H1 (cell line): ENCODE results near the gene NR5A2. TPM values are rescaled to one million over a fixed set of nuclear protein-coding genes. Genes with fewer than 3 reads are reported as not detected.

ENCODE experiments used
- CHD2 ChIP-seq: IDR thresholded peaks from 2 replicates; pipeline ENCODE4 v1.6.1; 2012; ENCODE audit warnings: low read length, improper control_type of control experiment
- HDAC2 ChIP-seq, 2 experiments: fragments of 300-600 bp in 1 of 2; sonication (generic) in 1 of 2; IDR thresholded peaks; 2 replicates each; pipeline ENCODE4 v1.6.1; 2011 to 2012; ENCODE audit warnings: low read depth in 2 of 2, low read length in 2 of 2, mild to moderate bottlenecking in 2 of 2, moderate library complexity in 2 of 2, borderline replicate concordance in 1 of 2, inconsistent platforms in 1 of 2
- HDAC6 ChIP-seq: IDR thresholded peaks from one replicate; pipeline ENCODE4 v1.7.1; 2012; ENCODE audit warnings: low read depth, mild to moderate bottlenecking, inconsistent platforms, low read length, moderate library complexity
- MAX ChIP-seq: IDR thresholded peaks from 2 replicates; pipeline ENCODE4 v1.6.1; 2012; ENCODE audit warnings: inconsistent platforms
- RAD21 ChIP-seq, 2 experiments: IDR thresholded peaks in 1 of 2; conservative IDR thresholded peaks in 1 of 2; 2 replicates each; pipeline ENCODE4 v1.6.1; 2011; ENCODE audit warnings: low read depth in 2 of 2, low read length in 2 of 2, improper control_type of control experiment in 1 of 2, inconsistent platforms in 1 of 2, mild to moderate bottlenecking in 1 of 2, moderate library complexity in 1 of 2
- polyA plus RNA-seq, 7 experiments: library from polyadenylated mRNA; depleted of rRNA in 3 of 7; stranded (reverse) in 5 of 7; unstranded in 2 of 7; fragments of >200 nt in 5 of 7; fragments of 200-250 nt in 2 of 7; gene quantifications; 1 replicate in 5 of 7; 2 replicates in 1 of 7; 4 replicates in 1 of 7; pipeline versions ENCODE4 v1.2.1 to v1.2.3, GENCODE V29; 2011 to 2013; ENCODE audit warnings: missing spikeins in 2 of 7, mixed read lengths in 2 of 7
- total RNA-seq: library from RNA; stranded (reverse); fragmentation: NEBNext Ultra II Directional; extraction: Animal tissue kit (Norgen Biotek cat#: 25700); gene quantifications from 2 replicates; pipeline ENCODE4 v1.2.1, GENCODE V29; 2021

Gene NR5A2
- total and polyA plus RNA-seq, 2 of the 8 experiments (the other 6 are each of a cell fraction or from before 2014, with no cell fraction given) = 1.7 to 11.6 TPM

- no peak for TF ChIP-seq MAX
- TF ChIP-seq HDAC2 (IDR thresholded peaks at IDR 0.05; ENCODE audit: borderline replicate concordance in 1 of 2, low read depth in 2 of 2, low read length in 2 of 2) = no peak
- no peak for TF ChIP-seq HDAC6
- no peak for TF ChIP-seq RAD21 (IDR thresholded peaks at IDR 0.05 in 1 of 2, conservative IDR thresholded peaks at IDR 0.05 in 1 of 2; ENCODE audit: low read depth in 2 of 2, low read length in 2 of 2)
- TF ChIP-seq CHD2 = no peak
These were observed 120.2 kb downstream of the NR5A2 start (continued) for GRCh38 chr1:200147742-200148141.
